ENCODE data around the gene ZNF619.

- no peak for TF ChIP-seq CTCF (IDR thresholded peaks at IDR 0.05; ENCODE audit: low read depth, low read length, poor library complexity, severe bottlenecking)
- no peak for TF ChIP-seq EZH2phosphoT487 (IDR thresholded peaks at IDR 0.05; ENCODE audit: borderline replicate concordance, low read length)
Observed at GRCh38 chr3:40504636-40505430, 27.9 kb downstream of the ZNF619 start.

All from DOHH2 (cell line).